NCI-H446 treated with DMSO at 0.1 percent for 48 hours (cell line): ENCODE data around the gene STX1B.

ENCODE experiments used
- DNase-seq: peaks from one replicate; lab custom pipeline; 2025; lab: John Stamatoyannopoulos, UW

Gene STX1B

GRCh38 chr16:30996324-30996984 lies 14.0 kb downstream of the STX1B start:
- DNase-seq, result no peak

DNA sequence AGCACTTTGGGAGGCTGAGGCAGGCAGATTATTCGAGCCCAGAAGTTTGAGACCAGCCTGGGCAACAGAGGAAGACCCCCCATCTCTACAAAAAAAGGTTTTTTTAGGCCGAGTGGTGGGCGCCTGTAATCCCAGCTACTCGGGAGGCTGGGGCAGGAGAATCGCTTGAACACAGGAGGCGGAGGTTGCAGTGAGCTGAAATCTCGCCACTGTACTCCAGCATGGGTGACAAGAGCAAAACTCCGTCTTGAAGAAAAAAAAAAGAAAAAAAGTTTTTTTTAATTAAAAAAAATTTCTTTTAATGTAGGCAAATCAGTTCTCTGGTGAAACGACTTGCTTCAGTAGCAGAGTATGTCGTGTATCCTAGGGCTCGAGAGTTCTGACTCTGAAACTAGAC lies 14.5 kb downstream of the STX1B start:
- DNase-seq, result no peak

DNA sequence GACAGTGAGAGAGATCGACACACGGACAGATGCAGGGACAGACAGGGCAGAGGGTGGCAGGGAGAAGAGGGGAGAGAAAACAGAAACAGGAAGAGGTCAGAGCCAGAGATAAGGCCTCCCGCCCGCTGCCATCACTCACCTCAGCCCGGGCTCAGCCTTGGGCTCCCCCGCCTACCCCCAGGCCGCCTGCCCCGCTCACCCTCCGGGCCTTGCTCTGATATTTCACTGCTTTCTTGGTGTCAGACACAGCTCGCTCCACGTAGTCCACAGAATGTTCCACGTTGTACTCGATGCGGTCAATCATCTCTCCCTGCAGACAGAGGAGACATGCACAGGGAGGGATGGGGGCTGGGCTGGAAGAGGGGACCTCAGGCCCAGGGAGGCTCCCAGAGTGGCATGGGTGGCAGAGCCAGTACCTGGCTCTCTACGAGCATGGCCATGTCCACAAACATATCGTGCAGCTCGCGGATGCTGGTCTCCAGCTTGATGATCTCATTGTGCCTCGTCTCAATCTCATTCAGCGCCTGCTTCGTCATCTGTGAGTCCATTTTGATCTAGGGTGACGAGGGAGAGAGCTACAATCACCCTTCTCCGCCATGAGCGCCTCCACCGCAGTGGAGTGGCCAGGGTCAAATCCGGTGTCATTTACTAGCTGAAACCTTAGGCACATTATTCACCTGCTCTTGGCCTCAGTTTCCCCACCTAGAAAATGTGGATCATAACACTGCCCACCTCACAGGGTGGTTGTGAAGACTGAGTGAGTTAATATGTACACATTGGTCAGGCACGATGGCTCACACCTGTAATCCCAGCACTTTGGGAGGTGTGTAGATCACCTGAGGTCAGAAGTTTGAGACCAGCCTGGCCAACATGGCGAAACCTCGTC lies 17.3 kb downstream of the STX1B start:
- no peak for DNase-seq

GRCh38 chr16:30992276-30992780 lies 18.1 kb downstream of the STX1B start:
- no peak for DNase-seq

GRCh38 chr16:30991052-30991451 lies 19.4 kb downstream of the STX1B start:
- DNase-seq, result no peak

DNA sequence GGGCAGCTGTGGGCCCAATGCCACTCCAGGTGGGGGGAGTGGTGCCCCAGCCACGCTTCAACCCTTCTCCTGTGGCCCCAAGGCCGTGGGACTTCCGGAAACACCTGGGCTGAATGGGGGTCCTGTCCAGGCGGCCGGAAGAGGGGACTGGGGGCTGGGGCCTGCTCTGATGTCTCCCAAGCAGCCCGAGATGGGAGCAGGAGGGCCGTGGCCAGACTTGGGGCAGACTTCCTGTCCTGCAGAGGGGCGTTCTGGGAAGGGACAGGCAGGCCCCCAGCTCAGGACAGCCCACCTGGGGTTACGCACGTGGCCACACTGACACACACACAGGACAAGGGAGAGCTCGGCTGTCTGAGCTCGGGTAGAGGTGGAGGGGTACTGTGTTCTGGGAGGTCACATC lies 20.3 kb downstream of the STX1B start:
- DNase-seq, result no peak

DNA sequence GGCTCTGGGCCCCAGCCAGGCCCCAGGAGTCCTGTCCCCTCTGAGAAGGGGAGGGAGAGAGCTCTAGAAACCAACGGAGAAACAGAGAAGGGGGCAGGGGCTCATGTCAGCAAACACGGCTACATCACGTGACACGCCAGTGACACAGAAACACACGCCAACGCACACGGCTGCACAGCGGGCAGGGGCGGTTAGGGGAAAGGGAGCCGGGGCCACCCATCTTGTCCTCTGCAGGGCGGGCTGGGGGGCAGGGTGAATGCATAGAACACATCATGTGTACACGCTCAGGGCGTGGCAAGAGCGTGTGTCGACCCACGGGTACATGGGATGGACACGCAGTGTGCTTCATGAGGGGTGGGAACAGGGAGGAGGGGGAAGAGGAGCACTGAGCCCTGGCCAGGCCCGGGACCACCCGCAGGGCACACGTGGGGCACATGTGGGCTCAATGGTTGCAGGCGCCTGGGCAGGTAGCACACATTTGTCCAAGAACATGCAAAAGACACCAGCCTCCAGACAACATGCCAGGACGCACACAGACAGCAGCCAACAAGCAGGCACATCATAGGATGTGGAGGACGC lies 20.9 kb downstream of the STX1B start:
- no peak for DNase-seq

- no peak for DNase-seq
Measured at GRCh38 chr16:30987581-30988190, 22.8 kb downstream of the STX1B start.

- no peak for DNase-seq
Measured at GRCh38 chr16:30986129-30986991, 24.1 kb downstream of the STX1B start.

- DNase-seq, result no peak
Measured at GRCh38 chr16:30985401-30986128, 24.9 kb downstream of the STX1B start.

DNA sequence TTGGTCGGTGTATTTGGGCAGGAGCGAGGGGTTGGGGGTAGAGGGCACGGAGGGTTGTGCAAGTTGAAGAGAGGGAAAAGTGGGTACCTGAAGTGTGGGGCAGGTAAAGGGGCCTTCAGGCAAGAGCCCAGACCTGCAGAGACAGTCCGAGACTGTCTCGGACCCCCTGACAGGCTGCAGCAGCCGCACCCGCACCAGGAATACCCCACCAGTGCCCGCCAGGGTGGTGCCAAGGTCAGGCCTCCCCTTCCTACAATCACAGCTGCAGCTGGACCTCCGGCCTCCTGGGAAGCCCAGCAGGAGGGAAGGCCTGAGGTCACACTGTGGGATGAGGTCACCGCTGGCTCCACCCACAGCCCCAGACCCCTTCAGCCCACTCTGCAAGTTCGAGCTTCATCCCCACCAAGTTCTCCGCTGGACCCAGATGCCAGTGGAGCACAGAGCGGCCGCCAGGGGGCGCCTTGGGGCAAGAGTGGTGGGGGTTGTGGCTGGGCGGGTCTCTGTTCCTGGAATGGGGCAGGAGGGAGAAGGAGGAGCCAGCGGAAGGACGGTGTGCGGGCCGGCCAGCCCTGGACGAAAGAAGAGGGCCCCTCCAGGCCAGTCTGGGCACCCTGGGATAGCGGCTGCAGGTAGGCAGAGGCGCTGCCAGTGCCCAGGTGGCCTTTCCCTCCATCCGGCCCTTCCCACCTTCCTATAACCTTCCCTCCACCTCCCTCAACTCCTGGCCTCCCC lies 25.6 kb downstream of the STX1B start, which contains the start of gene HSD3B7:
TSS of gene HSD3B7 (plus strand) at position 539 of the 732 bp plus-strand sequence. CDS start 452 bp downstream, outside the sequence.
- DNase-seq, result no peak

DNA sequence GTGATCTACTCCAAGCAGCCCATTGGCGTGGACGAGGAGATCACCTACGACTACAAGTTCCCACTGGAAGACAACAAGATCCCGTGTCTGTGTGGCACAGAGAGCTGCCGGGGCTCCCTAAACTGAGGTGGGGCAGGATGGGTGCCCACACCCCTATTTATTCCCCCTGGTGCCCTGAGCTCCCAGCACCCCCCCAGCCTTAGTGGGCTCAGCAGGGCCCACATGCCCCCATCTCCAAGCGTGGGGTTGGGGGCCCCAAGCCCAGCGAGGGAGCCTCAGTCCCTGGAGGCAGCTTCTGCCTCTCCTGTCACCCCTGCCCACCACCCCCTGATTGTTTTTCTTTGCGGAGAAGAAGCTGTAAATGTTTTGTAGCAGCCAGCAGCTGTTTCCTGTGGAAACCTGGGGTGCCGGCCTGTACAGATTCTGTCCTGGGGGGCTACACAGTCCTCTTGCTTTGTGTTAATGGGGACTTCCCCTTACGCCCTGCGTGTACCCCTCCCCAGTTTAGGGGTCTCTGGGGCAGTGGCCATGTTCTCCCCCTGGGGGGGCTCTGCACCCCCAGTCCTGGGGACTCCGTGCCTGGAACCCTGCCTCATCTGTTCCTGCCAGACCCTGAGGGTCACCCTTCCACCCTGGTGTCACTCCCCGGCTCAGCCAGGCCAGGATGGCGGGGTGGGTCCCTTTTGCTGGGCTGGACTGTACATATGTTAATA lies 26.4 kb downstream of the STX1B start:
- no peak for DNase-seq

DNA sequence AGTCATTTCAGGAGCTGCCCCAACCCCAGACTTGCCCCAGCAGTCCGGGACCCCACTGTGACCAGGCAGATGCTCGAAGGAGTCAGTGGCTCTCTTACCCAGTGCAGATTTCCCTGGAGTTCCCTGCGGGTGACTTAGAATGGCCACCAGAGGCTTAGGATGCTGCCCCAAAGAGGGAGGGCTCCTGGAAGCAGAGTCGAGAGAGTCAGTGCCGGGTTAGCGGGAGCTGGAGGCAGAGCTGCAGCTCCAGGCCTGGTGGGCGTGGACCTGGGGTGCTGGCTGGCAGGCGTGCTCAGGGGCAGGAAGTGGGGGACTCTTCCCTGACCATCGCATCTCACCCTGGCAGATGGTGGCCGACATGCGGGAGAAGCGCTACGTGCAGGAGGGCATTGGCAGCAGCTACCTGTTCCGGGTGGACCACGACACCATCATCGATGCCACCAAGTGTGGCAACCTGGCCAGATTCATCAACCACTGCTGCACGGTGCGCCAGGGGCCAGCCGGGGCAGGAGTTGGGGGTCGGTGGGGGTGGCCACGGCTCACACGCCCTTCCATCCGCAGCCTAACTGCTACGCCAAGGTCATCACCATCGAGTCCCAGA lies 27.0 kb downstream of the STX1B start:
- no peak for DNase-seq

- no peak for DNase-seq
Measured at GRCh38 chr16:30982548-30983288, 27.7 kb downstream of the STX1B start.

DNA sequence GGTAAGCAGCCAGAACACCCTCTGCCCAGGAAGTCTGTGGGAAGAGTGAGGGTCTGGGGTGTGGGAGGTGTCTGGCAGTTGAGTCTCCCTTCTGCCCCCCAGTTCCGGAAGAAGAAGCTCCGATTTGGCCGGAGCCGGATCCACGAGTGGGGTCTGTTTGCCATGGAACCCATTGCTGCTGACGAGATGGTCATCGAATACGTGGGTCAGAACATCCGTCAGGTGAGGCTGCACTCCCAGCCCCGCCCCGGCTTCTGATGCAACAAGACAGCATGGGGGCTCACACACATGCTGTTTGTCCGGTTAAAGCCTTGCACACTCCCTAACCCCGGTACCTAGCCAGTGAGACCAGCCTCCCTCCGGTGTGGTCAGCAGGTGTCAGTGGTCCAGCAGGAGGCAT lies 29.5 kb downstream of the STX1B start:
- DNase-seq, result no peak

- no peak for DNase-seq
Measured at GRCh38 chr16:30980434-30980833, 30.0 kb downstream of the STX1B start.

GRCh38 chr16:30980023-30980371 lies 30.4 kb downstream of the STX1B start:
- DNase-seq, result no peak
